SK-N-SH treated with all-trans-retinoic acid at 6 μM for 48 hours (cell line): Measurements from ENCODE around the gene TSPAN9.

Experiments used
- ATAC-seq: fragments of 200-7000 bp; cut with Tn5 transposase; 3 replicates; pipeline ENCODE4 v1.9.1; 2020; ENCODE audit warnings: mild to moderate bottlenecking, moderate library complexity
- ARNTL ChIP-seq: fragments of 450-650 bp; formaldehyde crosslinking; IDR thresholded peaks from 2 replicates; pipeline ENCODE4 v1.5.0; 2020; ENCODE audit warnings: low read depth, mild to moderate bottlenecking, moderate library complexity, borderline replicate concordance
- BACH2 ChIP-seq: fragments of 250-450 bp; sonication (Bioruptor Pico); IDR thresholded peaks from 2 replicates; pipeline ENCODE4 v1.9.0; 2021; ENCODE audit warnings: mild to moderate bottlenecking, borderline replicate concordance
- CREB5 ChIP-seq: fragments of 250-450 bp; sonication (Bioruptor Pico); IDR thresholded peaks from 2 replicates; pipeline ENCODE4 v1.5.1; 2020; ENCODE audit warnings: low read depth, mild to moderate bottlenecking, moderate library complexity
- CSDC2 ChIP-seq: fragments of 250-450 bp; sonication (Bioruptor Pico); IDR thresholded peaks from 2 replicates; pipeline ENCODE4 v1.5.0; 2020; ENCODE audit warnings: mild to moderate bottlenecking, moderate library complexity
- CSRNP3 ChIP-seq: fragments of 250-450 bp; sonication (Bioruptor Pico); IDR thresholded peaks from 2 replicates; pipeline ENCODE4 v1.5.1; 2021; ENCODE audit warnings: mild to moderate bottlenecking, moderate library complexity
- ESRRG ChIP-seq: fragments of 250-450 bp; sonication (Bioruptor Pico); IDR thresholded peaks from 2 replicates; pipeline ENCODE4 v1.6.1; 2021; ENCODE audit warnings: mild to moderate bottlenecking
- GLIS3 ChIP-seq: fragments of 250-450 bp; sonication (Bioruptor Pico); IDR thresholded peaks from 2 replicates; pipeline ENCODE4 v1.5.0; 2020; ENCODE audit warnings: mild to moderate bottlenecking, moderate library complexity
- ISL1 ChIP-seq: fragments of 250-450 bp; sonication (Bioruptor Pico); IDR thresholded peaks from 2 replicates; pipeline ENCODE4 v2.1.2; 2022; ENCODE audit warnings: mild to moderate bottlenecking, moderate library complexity
- OSR1 ChIP-seq: fragments of 250-450 bp; sonication (Bioruptor Pico); IDR thresholded peaks from 2 replicates; pipeline ENCODE4 v1.8.0; 2022; ENCODE audit warnings: moderate library complexity, mild to moderate bottlenecking, inconsistent platforms
- PATZ1 ChIP-seq: fragments of 250-450 bp; sonication (Bioruptor Pico); IDR thresholded peaks from 2 replicates; pipeline ENCODE4 v1.8.0; 2020; ENCODE audit warnings: mild to moderate bottlenecking, moderate library complexity, borderline replicate concordance
- POU6F1 ChIP-seq: fragments of 250-450 bp; sonication (Bioruptor Pico); IDR thresholded peaks from 2 replicates; pipeline ENCODE4 v1.8.0; 2021; ENCODE audit warnings: low read depth, mild to moderate bottlenecking, moderate library complexity, borderline replicate concordance
- PPARA ChIP-seq: fragments of 250-450 bp; sonication (Bioruptor Pico); IDR thresholded peaks from 2 replicates; pipeline ENCODE4 v1.5.0; 2020; ENCODE audit warnings: mild to moderate bottlenecking, borderline replicate concordance
- RARB ChIP-seq: fragments of 250-450 bp; sonication (Bioruptor Pico); IDR thresholded peaks from 2 replicates; pipeline ENCODE4 v1.8.0; 2021; ENCODE audit warnings: mild to moderate bottlenecking, moderate library complexity
- SNAI2 ChIP-seq: fragments of 250-450 bp; sonication (Bioruptor Pico); IDR thresholded peaks from 2 replicates; pipeline ENCODE4 v1.5.0; 2020; ENCODE audit warnings: mild to moderate bottlenecking, moderate library complexity
- TCF4 ChIP-seq: fragments of 250-450 bp; sonication (Bioruptor Pico); IDR thresholded peaks from 2 replicates; pipeline ENCODE4 v1.8.0; 2021; ENCODE audit warnings: mild to moderate bottlenecking, moderate library complexity, borderline replicate concordance
- TSHZ2 ChIP-seq: fragments of 250-450 bp; sonication (Bioruptor Pico); IDR thresholded peaks from 2 replicates; pipeline ENCODE4 v1.5.0; 2020; ENCODE audit warnings: mild to moderate bottlenecking, moderate library complexity
- ZFP3 ChIP-seq: fragments of 250-450 bp; sonication (Bioruptor Pico); IDR thresholded peaks from 2 replicates; pipeline ENCODE4 v1.5.0; 2020; ENCODE audit warnings: mild to moderate bottlenecking, moderate library complexity
- ZFP30 ChIP-seq: fragments of 450-650 bp; formaldehyde crosslinking; IDR thresholded peaks from 2 replicates; pipeline ENCODE4 v1.5.0; 2022; ENCODE audit warnings: mild to moderate bottlenecking, moderate library complexity
- ZNF565 ChIP-seq: fragments of 450-650 bp; formaldehyde crosslinking; conservative IDR thresholded peaks from 2 replicates; pipeline ENCODE4 v1.5.0; 2020; ENCODE audit warnings: low read depth, mild to moderate bottlenecking, moderate library complexity
- ZNF8 ChIP-seq: fragments of 450-650 bp; formaldehyde crosslinking; IDR thresholded peaks from 2 replicates; pipeline ENCODE4 v1.5.0; 2020; ENCODE audit warnings: mild to moderate bottlenecking, moderate library complexity

TSPAN9 gene

GRCh38 chr12:3259973-3260372 is 182.8 kb downstream of the TSPAN9 start:
- no peak for ATAC-seq
- TF ChIP-seq ZFP30: no peak

GRCh38 chr12:3261782-3262359 is 184.7 kb downstream of the TSPAN9 start:
- ATAC-seq: no peak

GRCh38 chr12:3262470-3262869 is 185.3 kb downstream of the TSPAN9 start:
- TF ChIP-seq PPARA (no peak), TCF4 (CRISPR knock-in tag) (no peak), ZFP30 (no peak), ESRRG (CRISPR knock-in tag) (no peak), ZFP3 (CRISPR knock-in tag) (no peak), RARB (no peak), CSDC2 (CRISPR knock-in tag) (no peak), CREB5 (CRISPR knock-in tag) (no peak), BACH2 (no peak), CSRNP3 (CRISPR knock-in tag) (no peak)
- no peak for ATAC-seq

More at GRCh38 chr12:3261782-3262359, 184.7 kb downstream of the TSPAN9 start:
- TF ChIP-seq ARNTL (CRISPR knock-in tag) (no peak), ZFP3 (CRISPR knock-in tag) (no peak), ZNF8 (CRISPR knock-in tag) (no peak), PATZ1 (CRISPR knock-in tag) (no peak), ESRRG (CRISPR knock-in tag) (no peak), BACH2 (no peak), OSR1 (CRISPR knock-in tag) (no peak), GLIS3 (no peak)

GRCh38 chr12:3263282-3263681 is 186.1 kb downstream of the TSPAN9 start:
- no peak for TF ChIP-seq ARNTL (CRISPR knock-in tag)
- no peak for TF ChIP-seq OSR1 (CRISPR knock-in tag)
- no peak for TF ChIP-seq SNAI2 (CRISPR knock-in tag)
- no peak for TF ChIP-seq ISL1 (CRISPR knock-in tag)
- TF ChIP-seq, all 23 proteins: peak for 0
- no peak for ATAC-seq

- TF ChIP-seq ZNF8 (CRISPR knock-in tag) (no peak), CSDC2 (CRISPR knock-in tag) (no peak)
- TF ChIP-seq, all 23 proteins: peak for 0
- peak; percentile 58; the same call in 1 of the 3 replicates for ATAC-seq
Observed at GRCh38 chr12:3263939-3264922, 187.1 kb downstream of the TSPAN9 start.

- ATAC-seq: no peak
- TF ChIP-seq POU6F1 (CRISPR knock-in tag): no peak
- no peak for TF ChIP-seq CREB5 (CRISPR knock-in tag)
- no peak for TF ChIP-seq TCF4 (CRISPR knock-in tag)
- no peak for TF ChIP-seq RARB
- TF ChIP-seq ZNF565 (CRISPR knock-in tag): no peak
- no peak for TF ChIP-seq CSDC2 (CRISPR knock-in tag)
- no peak for TF ChIP-seq SNAI2 (CRISPR knock-in tag)
- no peak for TF ChIP-seq ESRRG (CRISPR knock-in tag)
- TF ChIP-seq ZFP3 (CRISPR knock-in tag): no peak
- no peak for TF ChIP-seq TSHZ2 (CRISPR knock-in tag)
- TF ChIP-seq PPARA: no peak
Observed at GRCh38 chr12:3265406-3265805, 188.2 kb downstream of the TSPAN9 start.
